22Rv1 (cell line): ENCODE data around the gene ATRN.

Source experiments
- ZFX ChIP-seq: fragments of 450-650 bp; IDR thresholded peaks from 2 replicates; pipeline ENCODE4 v1.6.1; 2017; ENCODE audit warnings: antibody characterized with exemption, borderline replicate concordance
- TF ChIP-seq, protein P1 (sequence below): fragments of 450-650 bp; IDR thresholded peaks from 2 replicates; pipeline ENCODE4 v1.5.1; 2017; ENCODE audit warnings: mild to moderate bottlenecking

GRCh38 chr20:3560578-3560977, 89.8 kb downstream of the ATRN start:
- TF ChIP-seq, protein P1, sequence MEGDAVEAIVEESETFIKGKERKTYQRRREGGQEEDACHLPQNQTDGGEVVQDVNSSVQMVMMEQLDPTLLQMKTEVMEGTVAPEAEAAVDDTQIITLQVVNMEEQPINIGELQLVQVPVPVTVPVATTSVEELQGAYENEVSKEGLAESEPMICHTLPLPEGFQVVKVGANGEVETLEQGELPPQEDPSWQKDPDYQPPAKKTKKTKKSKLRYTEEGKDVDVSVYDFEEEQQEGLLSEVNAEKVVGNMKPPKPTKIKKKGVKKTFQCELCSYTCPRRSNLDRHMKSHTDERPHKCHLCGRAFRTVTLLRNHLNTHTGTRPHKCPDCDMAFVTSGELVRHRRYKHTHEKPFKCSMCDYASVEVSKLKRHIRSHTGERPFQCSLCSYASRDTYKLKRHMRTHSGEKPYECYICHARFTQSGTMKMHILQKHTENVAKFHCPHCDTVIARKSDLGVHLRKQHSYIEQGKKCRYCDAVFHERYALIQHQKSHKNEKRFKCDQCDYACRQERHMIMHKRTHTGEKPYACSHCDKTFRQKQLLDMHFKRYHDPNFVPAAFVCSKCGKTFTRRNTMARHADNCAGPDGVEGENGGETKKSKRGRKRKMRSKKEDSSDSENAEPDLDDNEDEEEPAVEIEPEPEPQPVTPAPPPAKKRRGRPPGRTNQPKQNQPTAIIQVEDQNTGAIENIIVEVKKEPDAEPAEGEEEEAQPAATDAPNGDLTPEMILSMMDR: no peak
- TF ChIP-seq ZFX: no peak
